CD8-positive, alpha-beta memory T cell (primary cell): ENCODE results near the gene DPEP3. TPM values are rescaled to one million over a fixed set of nuclear protein-coding genes. Genes with fewer than 3 reads are reported as not detected.
"Not testable (repeated sequence)": the region's sequence is repeated elsewhere in the genome, so short reads cannot be mapped to it uniquely, and the experiment has no call there.

Source experiments
- CTCF ChIA-PET: fragments of 350-600 bp; sonication (Branson Sonifier 250); formaldehyde crosslinking; loops from one replicate; lab custom pipeline; 2021; ENCODE audit warnings: antibody characterized with exemption; lab: Charles Lee
- POLR2A ChIA-PET: fragments of 350-600 bp; sonication (Branson Sonifier 250); formaldehyde crosslinking; loops from one replicate; lab custom pipeline; 2021; ENCODE audit warnings: antibody characterized with exemption; lab: Charles Lee
- DNase-seq, 5 donors: peaks; one replicate each; pipeline versions ENCODE4 v3.0.0 to v3.0.0-alpha.2; 2020 to 2022; ENCODE audit warnings: mixed read lengths in 1 of 5
- H3K27ac ChIP-seq: one replicate; pipeline ENCODE4 v1.7.0; 2013; ENCODE audit warnings: low read depth, mild to moderate bottlenecking, low read length, moderate library complexity
- H3K27me3 ChIP-seq: 2 replicates; pipeline ENCODE4 v1.7.0; 2013; ENCODE audit warnings: low read length, mild to moderate bottlenecking; ENCODE audit not compliant: insufficient read depth, poor library complexity, severe bottlenecking
- H3K36me3 ChIP-seq: 2 replicates; pipeline ENCODE4 v1.7.0; 2013; ENCODE audit warnings: mild to moderate bottlenecking, low read length, moderate library complexity; ENCODE audit not compliant: insufficient read depth
- H3K4me1 ChIP-seq: 2 replicates; pipeline ENCODE4 v1.7.0; 2013; ENCODE audit warnings: mild to moderate bottlenecking, low read length, moderate library complexity; ENCODE audit not compliant: insufficient read depth
- H3K4me3 ChIP-seq: 2 replicates; pipeline ENCODE4 v1.7.0; 2013; ENCODE audit warnings: mild to moderate bottlenecking, low read length
- H3K9me3 ChIP-seq: 2 replicates; pipeline ENCODE4 v1.7.0; 2013; ENCODE audit warnings: mild to moderate bottlenecking, low read length
- H3K27ac Mint-ChIP-seq, 8 donors: one replicate each; pipeline ENCODE4 v1.8.0; 2020 to 2021; ENCODE audit warnings: mixed read lengths in 8 of 8, mild to moderate bottlenecking in 6 of 8, inconsistent platforms in 3 of 8, moderate library complexity in 3 of 8
- H3K27me3 Mint-ChIP-seq, 2 donors: one replicate each; pipeline ENCODE4 v1.8.0; 2020 to 2021; ENCODE audit warnings: mixed read lengths in 2 of 2, mild to moderate bottlenecking in 1 of 2, moderate library complexity in 1 of 2
- H3K36me3 Mint-ChIP-seq, 3 donors: one replicate each; pipeline ENCODE4 v1.8.0; 2020 to 2021; ENCODE audit warnings: mixed read lengths in 3 of 3, inconsistent platforms in 1 of 3, mild to moderate bottlenecking in 1 of 3
- H3K4me1 Mint-ChIP-seq, 3 donors: one replicate each; pipeline ENCODE4 v1.8.0; 2020 to 2021; ENCODE audit warnings: mixed read lengths in 3 of 3, inconsistent platforms in 1 of 3, mild to moderate bottlenecking in 1 of 3
- H3K4me3 Mint-ChIP-seq, 7 donors: one replicate each; pipeline ENCODE4 v1.8.0; 2020 to 2021; ENCODE audit warnings: mixed read lengths in 7 of 7, mild to moderate bottlenecking in 6 of 7, moderate library complexity in 4 of 7, inconsistent platforms in 2 of 7
- H3K9me3 Mint-ChIP-seq, 5 donors: one replicate each; pipeline ENCODE4 v1.8.0; 2020 to 2022; ENCODE audit warnings: mixed read lengths in 5 of 5, mild to moderate bottlenecking in 3 of 5, moderate library complexity in 2 of 5, inconsistent platforms in 1 of 5
- polyA plus RNA-seq: library from polyadenylated mRNA; unstranded; fragments of 300-500 nt; fragmentation: Illumina TruSeq; gene quantifications from one replicate; pipeline ENCODE4 v1.2.3, GENCODE V29; 2021
- total RNA-seq, 2 experiments: library from RNA; stranded (reverse); gene quantifications; one replicate each; pipeline ENCODE4 v1.2.3, GENCODE V29; 2021

Gene DPEP3
- total and polyA plus RNA-seq, 3 experiments from 2014 or later = 0.10 to 0.18 (median 0.18) TPM

- peaks cover 21% of the 10 kb centered on the region for H3K4me1 ChIP-seq
- Mint-ChIP-seq H3K27ac (peak overlapping the region in 1 of 8 donors; percentile 50), H3K36me3 (peaks cover 0 to 9% (median 0%) of the 10 kb centered on the region in 3 donors)
Measured at GRCh38 chr16:67986949-67987348, 6.7 kb upstream of the DPEP3 start.

GRCh38 chr16:67982011-67982696 is 1.9 kb upstream of the DPEP3 start:
- no peak for DNase-seq
- H3K9me3 ChIP-seq = no peaks in the 10 kb centered on the region
- no peaks in the 10 kb centered on the region for H3K36me3 ChIP-seq
- peaks cover 11 to 21% (median 17%) of the 10 kb centered on the region in 3 donors for H3K4me1 Mint-ChIP-seq
- ChIA-PET POLR2A (no interaction called here), CTCF (interaction anchor here (1.0 to 1.4 kb wide), 4 partner anchors 24 to 165 kb away, joined by 3 to 4 read pairs (median 3); no protein-coding TSS in a partner anchor)
- H3K36me3 Mint-ChIP-seq = no peaks in the 10 kb centered on the region
- no peaks in the 10 kb centered on the region for H3K9me3 Mint-ChIP-seq
- H3K4me3 Mint-ChIP-seq = no peak overlapping the region
- H3K27me3 ChIP-seq = no peaks in the 10 kb centered on the region
- H3K4me3 ChIP-seq = no peak overlapping the region
- no peak overlapping the region for H3K27ac ChIP-seq
- H3K27me3 Mint-ChIP-seq = no peaks in the 10 kb centered on the region
- no peak overlapping the region for H3K27ac Mint-ChIP-seq
- peaks cover 21% of the 10 kb centered on the region for H3K4me1 ChIP-seq

More at GRCh38 chr16:67986949-67987348, 6.7 kb upstream of the DPEP3 start:
- DNase-seq = no peak
- no peaks in the 10 kb centered on the region for H3K27me3 Mint-ChIP-seq
- no peak overlapping the region for H3K4me3 Mint-ChIP-seq
- H3K36me3 ChIP-seq = no peaks in the 10 kb centered on the region
- ChIA-PET POLR2A (interaction anchor here (0.6 to 0.7 kb wide), 2 partner anchors 396 to 529 kb away, joined by 3 to 13 read pairs; no protein-coding TSS in a partner anchor), CTCF (interaction anchor here (1.2 to 6.4 kb wide), 3 partner anchors 19 to 54 kb away, joined by 3 to 39 read pairs (median 3); partner anchors contain the start of genes DDX28 and DUS2)
- no peaks in the 10 kb centered on the region for H3K9me3 Mint-ChIP-seq
- peaks cover 11 to 21% (median 17%) of the 10 kb centered on the region in 3 donors for H3K4me1 Mint-ChIP-seq
- H3K4me3 ChIP-seq = no peak overlapping the region
- no peaks in the 10 kb centered on the region for H3K27me3 ChIP-seq
- no peaks in the 10 kb centered on the region for H3K9me3 ChIP-seq
- H3K27ac ChIP-seq = no peak overlapping the region

- H3K27ac ChIP-seq = no peak overlapping the region
- Mint-ChIP-seq H3K27ac (peak overlapping the region in 1 of 8 donors; percentile 31), H3K4me3 (no peak overlapping the region), H3K9me3 (no peaks in the 10 kb centered on the region), H3K36me3 (no peaks in the 10 kb centered on the region), H3K27me3 (peaks cover 0 to 2% of the 10 kb centered on the region in 2 donors), H3K4me1 (no peaks in the 10 kb centered on the region)
- no peaks in the 10 kb centered on the region for H3K27me3 ChIP-seq
- no peaks in the 10 kb centered on the region for H3K9me3 ChIP-seq
- CTCF ChIA-PET = interaction anchor here (1.1 kb wide), 1 partner anchor 94 kb away, joined by 3 read pairs; no protein-coding TSS in a partner anchor
- no peak for DNase-seq
- no peaks in the 10 kb centered on the region for H3K36me3 ChIP-seq
- no peak overlapping the region for H3K4me3 ChIP-seq
- H3K4me1 ChIP-seq = no peaks in the 10 kb centered on the region
- POLR2A ChIA-PET = no interaction called here
Measured at GRCh38 chr16:67977469-67978227, 2.7 kb downstream of the DPEP3 start.

- no peaks in the 10 kb centered on the region for H3K9me3 Mint-ChIP-seq
- Histone ChIP-seq H3K27me3 (no peaks in the 10 kb centered on the region), H3K9me3 (no peaks in the 10 kb centered on the region), H3K36me3 (no peaks in the 10 kb centered on the region), H3K27ac (no peak overlapping the region), H3K4me3 (no peak overlapping the region), H3K4me1 (no peaks in the 10 kb centered on the region)
- H3K36me3 Mint-ChIP-seq = no peaks in the 10 kb centered on the region
- CTCF ChIA-PET = no interaction called here
- H3K4me1 Mint-ChIP-seq = no peaks in the 10 kb centered on the region
- H3K27ac Mint-ChIP-seq = no peak overlapping the region
- POLR2A ChIA-PET = no interaction called here
- peaks cover 0 to 2% of the 10 kb centered on the region in 2 donors for H3K27me3 Mint-ChIP-seq
- H3K4me3 Mint-ChIP-seq = no peak overlapping the region
- DNase-seq = no peak
Measured at GRCh38 chr16:67977005-67977404, 3.3 kb downstream of the DPEP3 start.

GRCh38 chr16:67976205-67976604 is 4.1 kb downstream of the DPEP3 start:
- no peak for DNase-seq
- H3K27me3 ChIP-seq = no peaks in the 10 kb centered on the region
- no peak overlapping the region for H3K27ac ChIP-seq
- H3K9me3 Mint-ChIP-seq = no peaks in the 10 kb centered on the region
- H3K4me1 Mint-ChIP-seq = no peaks in the 10 kb centered on the region
- H3K36me3 ChIP-seq = no peaks in the 10 kb centered on the region
- H3K4me3 ChIP-seq = no peak overlapping the region
- no peak overlapping the region for H3K27ac Mint-ChIP-seq
- ChIA-PET POLR2A (no interaction called here), CTCF (no interaction called here)
- no peaks in the 10 kb centered on the region for H3K9me3 ChIP-seq
- H3K36me3 Mint-ChIP-seq = no peaks in the 10 kb centered on the region
- H3K27me3 Mint-ChIP-seq = peaks cover 0 to 2% of the 10 kb centered on the region in 2 donors
- H3K4me1 ChIP-seq = no peaks in the 10 kb centered on the region
- H3K4me3 Mint-ChIP-seq = no peak overlapping the region

GRCh38 chr16:67975321-67976105 is 4.8 kb downstream of the DPEP3 start:
- Histone ChIP-seq H3K4me3 (no peak overlapping the region), H3K36me3 (no peaks in the 10 kb centered on the region), H3K9me3 (no peaks in the 10 kb centered on the region), H3K27me3 (no peaks in the 10 kb centered on the region), H3K27ac (no peak overlapping the region), H3K4me1 (no peaks in the 10 kb centered on the region)
- H3K4me3 Mint-ChIP-seq = no peak overlapping the region
- ChIA-PET POLR2A (no interaction called here), CTCF (interaction anchor here (1.6 kb wide), 1 partner anchor 40 kb away, joined by 4 read pairs; no protein-coding TSS in a partner anchor)
- no peaks in the 10 kb centered on the region for H3K36me3 Mint-ChIP-seq
- H3K27ac Mint-ChIP-seq = peak overlapping the region in 1 of 8 donors; percentile 32
- no peaks in the 10 kb centered on the region for H3K4me1 Mint-ChIP-seq
- no peaks in the 10 kb centered on the region for H3K9me3 Mint-ChIP-seq
- peaks cover 0 to 2% of the 10 kb centered on the region in 2 donors for H3K27me3 Mint-ChIP-seq
- DNase-seq = no peak

- ChIA-PET CTCF (interaction anchor here (0.6 to 1.6 kb wide), 3 partner anchors 69 to 452 kb away, joined by 3 to 5 read pairs (median 4); no protein-coding TSS in a partner anchor), POLR2A (interaction anchor here (0.7 kb wide), 1 partner anchor 277 kb away, joined by 3 read pairs; no protein-coding TSS in a partner anchor)
- not testable (repeated sequence) for H3K27me3 ChIP-seq, DNase-seq, H3K9me3 Mint-ChIP-seq, H3K36me3 ChIP-seq, H3K4me1 ChIP-seq, H3K27ac ChIP-seq, H3K9me3 ChIP-seq, H3K4me3 ChIP-seq, H3K36me3 Mint-ChIP-seq, H3K4me3 Mint-ChIP-seq, H3K27me3 Mint-ChIP-seq
- H3K4me1 Mint-ChIP-seq = peaks cover 11 to 15% (median 13%) of the 10 kb centered on the region in 3 donors
- peak overlapping the region in 1 of 8 donors; percentile 21 for H3K27ac Mint-ChIP-seq
Measured at GRCh38 chr16:67972285-67972684, 8.0 kb downstream of the DPEP3 start.
